Left ventricle myocardium superior (tissue), 1 donor: ENCODE measurements around the gene LCN2. TPM values are rescaled to one million over a fixed set of nuclear protein-coding genes. Genes with fewer than 3 reads are reported as not detected.
"Not testable (repeated sequence)": the region's sequence is repeated elsewhere in the genome, so short reads cannot be mapped to it uniquely, and the experiment has no call there.

Experiments used
- ATAC-seq: fragments of 200-7000 bp; cut with Tn5 transposase; one replicate; pipeline ENCODE4 v1.9.1; 2020; ENCODE audit warnings: mild to moderate bottlenecking, moderate library complexity
- DNase-seq: peaks from one replicate; pipeline ENCODE4 v3.0.0-alpha.2; 2020
- intact Hi-C: fragments of 100-400 bp; cut with micrococcal nuclease; formaldehyde crosslinking; loops from one replicate; pipeline ENCODE4 v1.11.0; 2022
- long read RNA-seq: library from polyadenylated mRNA; unstranded; transcript quantifications from one replicate; pipeline ENCODE4 v2.0.0, GENCODE V29; 2021
- total RNA-seq: library from RNA; stranded (reverse); fragmentation: NEBNext Ultra II Directional; extraction: Animal tissue kit (Norgen Biotek cat#: 25700); gene quantifications from one replicate; pipeline ENCODE4 v1.2.1, GENCODE V29; 2021
- donor health status: DM: no; HTN: yes; CAD: no; lungs with severe emphysema.

Gene LCN2
- total RNA-seq = 0.32 TPM
- long read RNA-seq = 0 reads

GRCh38 chr9:128149001-128149701 lies at the start of gene LCN2:
Gene LCN2 (plus strand): TSS chr9:128149453. CDS start chr9:128149526, 73 bp downstream.
- intact Hi-C loops = no loop called here
- DNase-seq = peak; percentile 20

GRCh38 chr9:128099932-128100491 lies 49.2 kb upstream of the LCN2 start:
- ATAC-seq (no peak), DNase-seq (no peak)

More at GRCh38 chr9:128149001-128149701, at the start of gene LCN2:
- ATAC-seq = peak; percentile 18

GRCh38 chr9:128100581-128100980 lies 48.7 kb upstream of the LCN2 start:
- DNase-seq = no peak
- intact Hi-C loops = no loop called here
- no peak for ATAC-seq

More at GRCh38 chr9:128099932-128100491, 49.2 kb upstream of the LCN2 start:
- intact Hi-C loops = no loop called here

- ATAC-seq (no peak), DNase-seq (no peak)
- intact Hi-C loops = no loop called here
Observed at GRCh38 chr9:128101231-128101661, 48.0 kb upstream of the LCN2 start.

- ATAC-seq = no peak
- intact Hi-C loops = no loop called here
- DNase-seq = peak; percentile 58
Observed at GRCh38 chr9:128101690-128102089, 47.6 kb upstream of the LCN2 start.

GRCh38 chr9:128102196-128102595 lies 47.1 kb upstream of the LCN2 start:
- DNase-seq (peak; percentile 20), ATAC-seq (no peak)
- intact Hi-C loops = no loop called here

- DNase-seq (peak; percentile 27), ATAC-seq (no peak)
- intact Hi-C loops = no loop called here
Observed at GRCh38 chr9:128102861-128103588, 46.2 kb upstream of the LCN2 start.

- no peak for ATAC-seq
- intact Hi-C loops = no loop called here
Observed at GRCh38 chr9:128103589-128103962, 45.7 kb upstream of the LCN2 start.

GRCh38 chr9:128104171-128104618 lies 45.1 kb upstream of the LCN2 start:
- intact Hi-C loops = no loop called here
- no peak for ATAC-seq
- no peak for DNase-seq

More at GRCh38 chr9:128103589-128103962, 45.7 kb upstream of the LCN2 start:
- DNase-seq = peak; percentile 27

GRCh38 chr9:128105538-128106175 lies 43.6 kb upstream of the LCN2 start:
- intact Hi-C loops = no loop called here
- DNase-seq = no peak
- ATAC-seq = no peak

GRCh38 chr9:128106181-128106939 lies 42.9 kb upstream of the LCN2 start:
- DNase-seq (no peak), ATAC-seq (no peak)
- intact Hi-C loops = no loop called here

- peak; percentile 24 for DNase-seq
- intact Hi-C loops = no loop called here
- ATAC-seq = no peak
Observed at GRCh38 chr9:128106940-128107467, 42.2 kb upstream of the LCN2 start.

GRCh38 chr9:128107468-128108268 lies 41.6 kb upstream of the LCN2 start:
- DNase-seq (peak; percentile 24), ATAC-seq (no peak)
- intact Hi-C loops = no loop called here

- DNase-seq (no peak), ATAC-seq (no peak)
- intact Hi-C loops = no loop called here
Observed at GRCh38 chr9:128108269-128109049, 40.8 kb upstream of the LCN2 start.

- DNase-seq (no peak), ATAC-seq (peak; percentile 53)
- intact Hi-C loops = no loop called here
Observed at GRCh38 chr9:128109050-128109709, 40.1 kb upstream of the LCN2 start.

GRCh38 chr9:128111726-128112125 lies 37.5 kb upstream of the LCN2 start:
- ATAC-seq, intact Hi-C loops, DNase-seq: not testable (repeated sequence)
